Measurements from ENCODE around the gene NOL4L.
A peak's percentile ranks its signal among the peaks of the same experiment; 100 is the strongest.

The NOL4L gene

DNA sequence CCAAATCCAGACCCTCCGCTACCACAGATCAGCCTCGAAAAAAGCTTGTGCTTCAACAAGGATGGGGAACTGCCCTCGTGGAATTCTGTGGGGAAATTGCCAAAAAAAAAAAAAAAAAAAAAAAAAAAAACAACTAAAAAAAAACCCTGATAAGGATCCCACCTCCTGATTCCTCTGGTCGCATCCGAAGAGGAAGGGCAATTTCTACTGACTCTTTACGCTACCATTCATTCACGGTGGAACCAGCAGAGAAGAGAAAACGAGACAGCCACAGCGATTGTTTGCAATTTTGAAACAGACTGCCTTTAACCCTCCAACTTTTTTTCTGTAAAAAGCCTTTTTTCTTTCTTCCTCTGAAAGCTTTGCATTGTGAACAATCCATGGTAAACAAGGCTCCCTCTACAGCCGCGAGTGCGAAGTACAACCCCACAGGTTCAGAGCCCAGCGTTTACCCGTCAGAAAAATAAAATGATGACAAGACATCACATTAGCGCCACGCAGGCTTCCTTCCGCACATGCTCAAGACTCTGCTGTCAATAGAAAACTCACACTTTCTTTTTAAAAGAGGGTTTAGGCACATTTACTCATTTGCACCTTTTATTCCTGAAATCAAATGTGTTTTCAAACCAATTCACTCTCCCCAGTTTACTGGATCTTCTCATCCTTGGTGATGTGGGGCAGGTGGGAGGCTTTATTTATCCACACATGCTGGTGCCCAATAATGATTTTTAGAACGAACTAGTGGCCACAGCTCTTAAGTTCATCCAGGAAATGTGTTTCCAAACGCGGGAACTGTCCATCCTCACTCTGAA lies 100.0 kb downstream of the NOL4L start:
- TF ChIP-seq CTCF (IDR thresholded peaks at IDR 0.05; ENCODE audit: borderline replicate concordance, insufficient read depth, low read depth, low read length): peak; percentile 74
- H3K4me3 ChIP-seq (ENCODE audit: low read depth, low read length): peak overlapping the region; percentile 31

DNA sequence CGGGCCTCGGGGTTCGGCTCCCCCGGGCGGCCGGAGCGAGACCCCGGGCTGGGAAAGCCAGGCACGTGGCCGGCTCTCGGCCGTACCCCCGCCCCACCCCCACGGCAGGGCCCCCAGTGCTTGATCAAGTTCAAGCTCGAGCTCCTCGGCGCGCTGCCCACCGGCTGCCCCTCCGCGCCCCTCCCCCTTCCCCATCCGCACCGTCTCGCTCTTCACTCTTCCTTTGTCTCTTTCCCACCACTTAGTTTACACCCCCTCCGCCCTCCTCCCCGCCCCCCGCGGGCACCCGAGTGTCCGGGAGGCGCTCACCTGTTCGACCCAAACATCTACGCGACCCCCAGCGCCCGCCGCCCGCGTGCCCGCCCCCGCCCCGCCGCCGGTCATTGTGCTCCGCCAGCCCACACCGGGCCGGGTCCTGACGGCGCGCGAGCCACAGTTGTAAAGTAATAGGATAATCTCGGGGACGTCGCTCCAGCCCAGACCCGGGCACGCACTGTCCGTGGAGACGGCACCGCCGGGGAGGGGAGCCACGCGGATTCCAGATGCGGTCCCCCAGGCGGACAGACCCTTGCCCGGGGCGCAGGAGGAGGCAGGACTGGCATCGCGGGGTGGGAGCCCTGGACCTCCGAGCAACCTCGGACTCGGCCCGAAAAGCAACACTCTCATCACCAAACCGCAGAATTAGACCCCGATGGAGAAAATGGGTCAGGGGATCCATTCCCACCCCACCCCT lies 100.7 kb downstream of the NOL4L start:
- TF ChIP-seq CTCF (IDR thresholded peaks at IDR 0.05; ENCODE audit: borderline replicate concordance, insufficient read depth, low read depth, low read length): no peak
- peak overlapping the region; percentile 52 for H3K4me3 ChIP-seq (ENCODE audit: low read depth, low read length)

GRCh38 chr20:32483351-32484224 lies 101.5 kb downstream of the NOL4L start:
- no peak for TF ChIP-seq CTCF (IDR thresholded peaks at IDR 0.05; ENCODE audit: borderline replicate concordance, insufficient read depth, low read depth, low read length)
- peak overlapping the region; percentile 52 for H3K4me3 ChIP-seq (ENCODE audit: low read depth, low read length)

- TF ChIP-seq CTCF (IDR thresholded peaks at IDR 0.05; ENCODE audit: borderline replicate concordance, insufficient read depth, low read depth, low read length): no peak
- peak overlapping the region; percentile 40 for H3K4me3 ChIP-seq (ENCODE audit: low read depth, low read length)
These were observed 102.5 kb downstream of the NOL4L start for GRCh38 chr20:32482442-32483261.

GRCh38 chr20:32482143-32482441 lies 103.0 kb downstream of the NOL4L start:
- no peak for TF ChIP-seq CTCF (IDR thresholded peaks at IDR 0.05; ENCODE audit: borderline replicate concordance, insufficient read depth, low read depth, low read length)

GRCh38 chr20:32481311-32482142 lies 103.6 kb downstream of the NOL4L start:
- no peak for TF ChIP-seq CTCF (IDR thresholded peaks at IDR 0.05; ENCODE audit: borderline replicate concordance, insufficient read depth, low read depth, low read length)
- no peak overlapping the region for H3K4me3 ChIP-seq (ENCODE audit: low read depth, low read length)

More at GRCh38 chr20:32482143-32482441, 103.0 kb downstream of the NOL4L start:
- H3K4me3 ChIP-seq (ENCODE audit: low read depth, low read length): no peak overlapping the region
